Ishikawa (cell line): ENCODE data around the gene CLCA1.

Source experiments
- EGR1 ChIP-seq: IDR thresholded peaks from 2 replicates; pipeline ENCODE4 v1.6.1; 2012
- EP300 ChIP-seq: IDR thresholded peaks from 2 replicates; pipeline ENCODE4 v1.6.1; 2012; ENCODE audit warnings: borderline replicate concordance
- FOXM1 ChIP-seq: IDR thresholded peaks from 2 replicates; pipeline ENCODE4 v1.6.1; 2012; ENCODE audit warnings: low read depth, borderline replicate concordance
- MAX ChIP-seq: IDR thresholded peaks from 2 replicates; pipeline ENCODE4 v1.6.1; 2012
- NFIC ChIP-seq: IDR thresholded peaks from 2 replicates; pipeline ENCODE4 v1.6.1; 2012
- RAD21 ChIP-seq: IDR thresholded peaks from 2 replicates; pipeline ENCODE4 v1.6.1; 2012; ENCODE audit warnings: low read depth
- REST ChIP-seq: IDR thresholded peaks from 2 replicates; pipeline ENCODE4 v1.6.1; 2012; ENCODE audit warnings: low read depth, mild to moderate bottlenecking
- TAF1 ChIP-seq: IDR thresholded peaks from 2 replicates; pipeline ENCODE4 v1.6.1; 2012; ENCODE audit warnings: low read depth, mild to moderate bottlenecking
- USF1 ChIP-seq: IDR thresholded peaks from 2 replicates; pipeline ENCODE4 v1.6.1; 2012
- YY1 ChIP-seq: IDR thresholded peaks from 2 replicates; pipeline ENCODE4 v1.6.1; 2012; ENCODE audit warnings: low read depth
- ZBTB7A ChIP-seq: IDR thresholded peaks from 2 replicates; pipeline ENCODE4 v1.6.1; 2012; ENCODE audit warnings: low read depth

DNA sequence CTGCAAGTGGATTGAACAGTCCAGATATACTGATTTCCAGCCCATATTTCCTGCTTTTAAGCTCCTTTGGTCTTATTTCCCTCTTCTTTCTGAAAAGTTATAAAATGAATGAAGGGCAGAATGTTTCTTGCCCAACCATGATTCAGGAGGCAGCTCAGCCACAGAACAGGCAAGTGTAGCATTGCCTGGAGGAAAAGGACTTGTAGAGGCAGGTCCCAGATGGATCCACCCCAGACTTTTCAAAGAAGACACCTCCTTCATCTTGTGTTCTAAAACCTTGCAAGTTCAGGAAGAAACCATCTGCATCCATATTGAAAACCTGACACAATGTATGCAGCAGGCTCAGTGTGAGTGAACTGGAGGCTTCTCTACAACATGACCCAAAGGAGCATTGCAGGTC is 44.9 kb upstream of the CLCA1 start, which contains the start of gene CLCA2:
- TF ChIP-seq EGR1 (no peak), MAX (no peak), USF1 (no peak), TAF1 (no peak), REST (no peak), RAD21 (no peak), FOXM1 (no peak), EP300 (no peak), YY1 (no peak), NFIC (no peak), ZBTB7A (no peak)
